Measurements from ENCODE around the gene PIN4.

DNA sequence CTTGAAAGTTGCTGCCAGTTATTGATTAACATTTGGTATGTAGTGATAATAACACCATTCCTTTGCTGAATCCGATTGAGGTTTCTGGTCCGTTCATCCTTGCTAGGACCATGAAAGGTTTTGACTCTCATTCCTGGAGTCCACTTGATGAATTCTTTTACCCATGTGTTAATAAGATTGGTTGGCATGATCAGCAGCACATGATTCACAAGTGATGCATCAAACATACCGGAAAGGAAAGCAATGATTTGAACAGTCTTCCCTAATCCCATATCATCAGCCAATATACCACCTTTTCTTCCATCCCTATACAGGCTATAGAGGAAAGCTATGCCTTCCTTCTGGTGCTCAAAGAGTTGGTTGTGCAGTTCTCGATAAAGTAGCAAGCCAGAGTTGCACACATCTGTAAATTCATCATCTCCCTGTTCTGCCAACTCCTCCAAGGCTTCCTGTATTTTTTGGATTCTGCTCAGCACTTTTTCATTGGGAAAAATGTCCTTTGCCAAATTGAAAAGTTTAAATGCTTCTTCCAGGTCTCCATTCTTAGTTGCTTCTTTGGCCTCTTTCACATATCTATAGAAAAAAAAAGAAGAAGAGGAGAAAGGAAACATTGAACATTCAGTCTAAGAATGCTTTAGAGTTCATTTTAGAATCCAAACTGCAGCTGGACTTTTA, 26.7 kb downstream of the PIN4 start:
- TF ChIP-seq CEBPB (IDR thresholded peaks at IDR 0.05; ENCODE audit: borderline replicate concordance in 1 of 2, low read depth in 2 of 2, low read length in 2 of 2) (no peak), TAF1 (IDR thresholded peaks at IDR 0.05; ENCODE audit: borderline replicate concordance, low read depth, low read length) (no peak)

Measured in GM12878 (cell line).